ENCODE measurements around the gene TRERF1. TPM values are rescaled to one million over a fixed set of nuclear protein-coding genes. Genes with fewer than 3 reads are reported as not detected.

TRERF1 gene
- total and polyA plus RNA-seq, 9 donors, result 4.5 to 13.7 (median 7.8) TPM

DNA sequence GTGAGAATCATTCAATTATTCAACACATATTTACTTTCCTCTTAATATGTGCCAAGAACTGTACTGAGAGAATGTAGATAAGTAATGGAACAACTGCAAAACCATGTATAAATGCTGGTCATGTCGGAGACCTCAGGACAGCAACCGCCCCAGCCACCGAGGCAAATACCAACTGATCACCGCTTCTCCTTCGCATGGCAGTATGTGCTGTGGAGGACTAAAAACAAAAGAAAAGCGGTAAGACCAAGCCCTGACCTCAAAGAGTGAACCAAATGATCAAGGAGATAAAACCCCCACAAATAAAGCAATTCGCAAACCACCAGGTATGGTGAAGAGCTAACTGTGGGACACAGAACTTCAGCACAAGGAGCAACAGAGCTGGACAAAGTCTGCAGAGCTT lies 104.3 kb downstream of the TRERF1 start:
- WGBS, 3 donors, result 87 to 98% (median 95%) methylated on average over 7 of the region's 7 CpGs
- Histone ChIP-seq H3K27ac (no peak overlapping the region), H3K4me1 (ENCODE audit: insufficient read depth) (no peaks in the 10 kb centered on the region), H3K4me3 (no peak overlapping the region), H3K27me3 (no peaks in the 10 kb centered on the region), H3K36me3 (no peaks in the 10 kb centered on the region), H3K9me3 (no peaks in the 10 kb centered on the region)
- no peak for DNase-seq
- intact Hi-C loops (cut with DNase I), result no loop called here
- no peak for TF ChIP-seq POLR2A (IDR thresholded peaks at IDR 0.05)
- TF ChIP-seq EP300 (IDR thresholded peaks at IDR 0.05), result no peak
- TF ChIP-seq CTCF (IDR thresholded peaks at IDR 0.05), result no peak

DNA sequence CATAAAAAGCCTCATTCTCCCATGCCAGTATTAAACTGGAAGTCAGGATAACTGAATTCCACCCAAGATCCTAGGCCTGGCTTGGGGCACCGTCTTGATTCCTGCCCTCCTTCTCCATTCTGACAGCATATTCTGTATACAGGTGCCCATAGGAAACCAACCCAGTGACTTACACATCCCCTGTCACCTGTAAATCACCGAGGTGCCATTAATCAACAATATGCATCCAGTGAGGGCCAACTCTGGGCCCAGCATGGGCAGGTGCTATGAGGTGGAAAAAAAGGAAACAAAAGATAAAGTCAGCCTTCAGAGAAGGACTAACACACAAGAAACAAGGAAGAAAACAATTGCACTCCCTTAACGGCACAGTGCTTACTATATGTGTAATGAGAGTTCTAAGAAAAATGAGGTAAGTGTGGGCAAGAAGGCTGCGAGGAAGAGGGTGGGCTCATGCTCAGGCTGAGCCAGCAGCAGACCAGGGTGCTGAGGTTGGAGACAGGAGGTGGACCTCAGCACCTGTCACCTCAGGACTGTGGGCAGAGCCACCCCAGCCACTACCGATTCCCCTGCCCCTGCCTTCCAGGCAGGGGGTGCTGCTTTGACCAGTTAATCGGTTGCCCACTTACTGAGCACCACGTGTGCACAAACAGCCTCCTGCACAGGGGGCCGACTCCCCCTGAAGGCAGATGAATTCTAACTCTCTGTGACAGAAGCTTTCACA lies 105.9 kb downstream of the TRERF1 start:
- no peaks in the 10 kb centered on the region for H3K27me3 ChIP-seq
- H3K27ac ChIP-seq, result no peak overlapping the region
- intact Hi-C loops (cut with DNase I), result no loop called here
- TF ChIP-seq CTCF (IDR thresholded peaks at IDR 0.05) (no peak), POLR2A (IDR thresholded peaks at IDR 0.05) (no peak), EP300 (IDR thresholded peaks at IDR 0.05) (no peak)
- no peaks in the 10 kb centered on the region for H3K4me1 ChIP-seq (ENCODE audit: insufficient read depth)
- WGBS, 3 donors, result 81 to 83% (median 83%) methylated on average over 8 of the region's 8 CpGs
- no peaks in the 10 kb centered on the region for H3K36me3 ChIP-seq
- H3K4me3 ChIP-seq, result no peak overlapping the region
- no peak for DNase-seq
- H3K9me3 ChIP-seq, result no peaks in the 10 kb centered on the region

GRCh38 chr6:42344756-42345155 lies 107.0 kb downstream of the TRERF1 start:
- Histone ChIP-seq H3K27me3 (no peaks in the 10 kb centered on the region), H3K4me3 (no peak overlapping the region), H3K27ac (no peak overlapping the region), H3K4me1 (ENCODE audit: insufficient read depth) (no peaks in the 10 kb centered on the region), H3K36me3 (no peaks in the 10 kb centered on the region), H3K9me3 (no peaks in the 10 kb centered on the region)
- WGBS, 3 donors, result 55 to 74% (median 59%) methylated on average over 1 of the region's 1 CpG
- DNase-seq, result no peak
- intact Hi-C loops (cut with DNase I), result no loop called here
- TF ChIP-seq CTCF (IDR thresholded peaks at IDR 0.05) (no peak), POLR2A (IDR thresholded peaks at IDR 0.05) (no peak), EP300 (IDR thresholded peaks at IDR 0.05) (no peak)

- H3K27me3 ChIP-seq, result no peaks in the 10 kb centered on the region
- no peak for TF ChIP-seq POLR2A (IDR thresholded peaks at IDR 0.05)
- TF ChIP-seq EP300 (IDR thresholded peaks at IDR 0.05), result no peak
- no peak for TF ChIP-seq CTCF (IDR thresholded peaks at IDR 0.05)
- intact Hi-C loops (cut with DNase I), result no loop called here
- H3K9me3 ChIP-seq, result no peaks in the 10 kb centered on the region
- DNase-seq, result no peak
- no peak overlapping the region for H3K27ac ChIP-seq
- H3K36me3 ChIP-seq, result no peaks in the 10 kb centered on the region
- 97 to 99% (median 97%) methylated on average over 3 of the region's 3 CpGs for WGBS, 3 donors
- H3K4me3 ChIP-seq, result no peak overlapping the region
- peaks cover 4% of the 10 kb centered on the region for H3K4me1 ChIP-seq (ENCODE audit: insufficient read depth)
Measured at GRCh38 chr6:42341771-42342553, 109.8 kb downstream of the TRERF1 start.
